GM12891 (cell line): ENCODE results near the gene MMP8.

Experiments
- POLR2A ChIP-seq: IDR thresholded peaks from 2 replicates; pipeline ENCODE4 v1.6.1; 2011; ENCODE audit warnings: low read depth, low read length, control low read depth
- POLR2AphosphoS5 ChIP-seq: IDR thresholded peaks from 2 replicates; pipeline ENCODE4 v1.6.1; 2011; ENCODE audit warnings: low read depth, low read length, control low read depth
- POU2F2 ChIP-seq: IDR thresholded peaks from 2 replicates; pipeline ENCODE4 v1.6.1; 2011; ENCODE audit warnings: low read depth, mild to moderate bottlenecking, control low read depth, low read length, moderate library complexity
- SPI1 ChIP-seq: IDR thresholded peaks from 2 replicates; pipeline ENCODE4 v1.6.1; 2011; ENCODE audit warnings: low read depth, low read length, control low read depth
- TAF1 ChIP-seq: IDR thresholded peaks from 2 replicates; pipeline ENCODE4 v1.6.1; 2011; ENCODE audit warnings: low read depth, low read length, control low read depth

DNA sequence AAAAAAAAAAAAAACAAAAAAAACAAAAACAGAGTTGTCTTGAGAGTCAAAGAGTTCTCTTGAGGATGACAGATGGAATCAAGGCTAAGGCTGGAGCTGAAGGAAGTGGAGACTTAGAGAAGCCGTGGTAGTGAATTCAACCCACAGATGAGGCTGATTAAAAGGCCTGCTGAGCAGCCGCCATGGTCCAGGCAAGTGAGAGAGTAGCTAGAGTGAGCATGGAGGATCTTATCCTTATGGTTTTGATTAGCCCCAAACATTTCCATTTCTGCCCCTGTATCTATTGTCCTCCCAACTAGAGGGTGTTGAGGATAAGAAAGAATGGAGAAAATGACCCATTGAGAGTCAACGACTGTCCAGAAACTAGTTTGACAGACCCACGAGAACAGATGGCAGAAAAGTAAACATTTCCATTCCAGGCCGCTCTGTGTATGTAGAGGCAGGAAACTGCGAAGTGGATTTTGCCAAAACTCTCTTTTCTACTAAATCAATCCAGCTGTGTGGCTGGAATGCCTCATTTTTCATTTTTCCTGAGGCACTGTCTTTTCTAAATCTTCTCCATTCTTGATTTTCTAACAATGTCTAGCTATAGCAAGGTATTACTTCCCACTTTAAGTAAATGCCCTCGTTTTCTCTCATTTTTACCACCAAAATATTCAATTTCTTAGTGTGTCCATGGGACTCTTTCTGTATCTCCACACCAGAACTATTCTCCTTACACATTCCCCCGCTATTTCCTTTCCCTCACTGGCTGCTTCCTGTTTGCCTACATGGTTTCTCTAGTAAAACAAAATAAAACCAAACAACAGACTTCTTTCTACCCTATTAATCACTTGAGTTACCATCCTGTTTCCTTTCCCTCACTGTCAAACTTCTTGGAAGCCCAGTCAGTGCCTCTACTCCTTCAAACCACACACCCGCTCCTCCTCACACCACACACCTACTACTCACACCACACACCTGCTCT is 5.4 kb upstream of the MMP8 start:
- TF ChIP-seq POLR2A (no peak), POLR2AphosphoS5 (no peak), TAF1 (no peak), SPI1 (no peak), POU2F2 (no peak)
